Measurements from ENCODE around the gene ZFAND4.

DNA sequence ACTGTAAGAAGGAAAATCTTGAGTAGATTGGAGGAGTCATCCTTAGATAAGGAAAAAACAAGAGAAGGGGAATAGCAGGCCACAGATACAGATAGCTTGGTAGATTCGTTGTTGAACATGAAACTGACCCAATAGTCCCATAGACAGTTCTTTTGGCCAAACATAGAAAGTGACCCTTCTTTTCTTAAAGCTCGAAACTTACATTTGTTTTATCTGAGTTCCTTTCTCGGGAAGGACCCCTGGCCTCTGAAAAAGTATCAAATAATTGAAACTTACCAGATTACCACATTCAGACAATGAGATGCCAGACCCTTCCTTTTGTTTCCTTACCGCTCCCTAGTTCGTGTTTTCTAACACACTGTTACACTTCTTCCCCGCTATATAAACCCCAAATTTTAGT, 72.9 kb downstream of the ZFAND4 start:
- TF ChIP-seq, protein P1, sequence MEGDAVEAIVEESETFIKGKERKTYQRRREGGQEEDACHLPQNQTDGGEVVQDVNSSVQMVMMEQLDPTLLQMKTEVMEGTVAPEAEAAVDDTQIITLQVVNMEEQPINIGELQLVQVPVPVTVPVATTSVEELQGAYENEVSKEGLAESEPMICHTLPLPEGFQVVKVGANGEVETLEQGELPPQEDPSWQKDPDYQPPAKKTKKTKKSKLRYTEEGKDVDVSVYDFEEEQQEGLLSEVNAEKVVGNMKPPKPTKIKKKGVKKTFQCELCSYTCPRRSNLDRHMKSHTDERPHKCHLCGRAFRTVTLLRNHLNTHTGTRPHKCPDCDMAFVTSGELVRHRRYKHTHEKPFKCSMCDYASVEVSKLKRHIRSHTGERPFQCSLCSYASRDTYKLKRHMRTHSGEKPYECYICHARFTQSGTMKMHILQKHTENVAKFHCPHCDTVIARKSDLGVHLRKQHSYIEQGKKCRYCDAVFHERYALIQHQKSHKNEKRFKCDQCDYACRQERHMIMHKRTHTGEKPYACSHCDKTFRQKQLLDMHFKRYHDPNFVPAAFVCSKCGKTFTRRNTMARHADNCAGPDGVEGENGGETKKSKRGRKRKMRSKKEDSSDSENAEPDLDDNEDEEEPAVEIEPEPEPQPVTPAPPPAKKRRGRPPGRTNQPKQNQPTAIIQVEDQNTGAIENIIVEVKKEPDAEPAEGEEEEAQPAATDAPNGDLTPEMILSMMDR (IDR thresholded peaks at IDR 0.05; ENCODE audit: extremely low read depth in 1 of 2, insufficient read depth in 1 of 2, low read depth in 1 of 2, low read length in 2 of 2): no peak
- TF ChIP-seq POLR2A (IDR thresholded peaks at IDR 0.05; ENCODE audit: low read depth, low read length) (no peak), POLR2AphosphoS5 (IDR thresholded peaks at IDR 0.05; ENCODE audit: insufficient read depth, low read depth, low read length) (no peak), MYC (IDR thresholded peaks at IDR 0.05; ENCODE audit: low read depth, low read length) (no peak), EZH2 (IDR thresholded peaks at IDR 0.05; ENCODE audit: borderline replicate concordance, low read depth, low read length, severe bottlenecking) (no peak)
